Endothelial cell of umbilical vein (primary cell): Measurements from ENCODE around the gene ADORA2A. TPM values are rescaled to one million over a fixed set of nuclear protein-coding genes. Genes with fewer than 3 reads are reported as not detected.

Experiments used
- BruUV-seq: library from RNA; stranded (reverse); fragments of 400-500 nt; replicated peaks from 2 replicates; lab custom pipeline; 2021; lab: Mats Ljungman, UMichigan
- CTCF ChIA-PET: fragments of 300-600, 350-600 bp; sonication (Branson Sonifier 250); formaldehyde crosslinking; loops from one replicate; lab custom pipeline; 2021; ENCODE audit warnings: antibody characterized with exemption, inconsistent platforms; lab: Charles Lee
- POLR2A ChIA-PET: fragments of 300-600, 350-600 bp; sonication (Branson Sonifier 250); formaldehyde crosslinking; loops from one replicate; lab custom pipeline; 2021; ENCODE audit warnings: antibody characterized with exemption, inconsistent platforms; lab: Charles Lee
- DNase-seq: peaks from one replicate; pipeline ENCODE4 v3.0.0-alpha.2; 2011; ENCODE audit warnings: low read depth, low spot score
- FAIRE-seq: peaks from 2 replicates; lab custom pipeline; 2011; peaks lifted over from hg19 to GRCh38; lab: Jason Lieb, UNC
- H2AFZ ChIP-seq: 2 replicates; pipeline ENCODE4 v1.6.0; 2012; ENCODE audit warnings: low read depth, low read length, control low read depth, inconsistent platforms
- H3K27ac ChIP-seq: 2 replicates; pipeline ENCODE4 v1.5.1; 2011; ENCODE audit warnings: low read depth, mild to moderate bottlenecking, control low read depth, low read length, moderate library complexity; ENCODE audit not compliant: insufficient read depth
- H3K27me3 ChIP-seq, 2 experiments: 2 replicates each; pipeline versions ENCODE4 v1.6.0 to v1.6.1; 2011; ENCODE audit warnings: low read length in 2 of 2, mixed read lengths in 1 of 2; ENCODE audit not compliant: control insufficient read depth in 2 of 2, insufficient read depth in 2 of 2
- H3K36me3 ChIP-seq, 2 experiments: 2 replicates in 1 of 2; 3 replicates in 1 of 2; pipeline ENCODE4 v1.5.1; 2011; ENCODE audit warnings: low read length in 2 of 2, mild to moderate bottlenecking in 1 of 2, moderate library complexity in 1 of 2; ENCODE audit not compliant: control insufficient read depth in 2 of 2, insufficient read depth in 2 of 2; ENCODE audit errors: extremely low read depth in 1 of 2
- H3K4me1 ChIP-seq: 3 replicates; pipeline ENCODE4 v1.5.1; 2011; ENCODE audit warnings: mild to moderate bottlenecking, low read length; ENCODE audit not compliant: control insufficient read depth, insufficient read depth; ENCODE audit errors: extremely low read depth
- H3K4me2 ChIP-seq: 2 replicates; pipeline ENCODE4 v1.6.1; 2011; ENCODE audit warnings: low read length, control low read depth, mixed read lengths; ENCODE audit not compliant: insufficient read depth
- H3K4me3 ChIP-seq, 3 experiments: fragments of 200-600 bp in 1 of 3; sonication (generic), shearing (Covaris generic) in 1 of 3; replicated peaks in 1 of 3; 2 replicates each; pipeline ENCODE4 v1.5.1; 2011 to 2016; ENCODE audit warnings: control low read depth in 3 of 3, low read length in 3 of 3, mild to moderate bottlenecking in 2 of 3, inconsistent platforms in 1 of 3, low read depth in 1 of 3, moderate library complexity in 1 of 3; ENCODE audit not compliant: insufficient read depth in 1 of 3
- H3K79me2 ChIP-seq: 2 replicates; pipeline ENCODE4 v1.6.0; 2012; ENCODE audit warnings: low read length, inconsistent platforms; ENCODE audit not compliant: control insufficient read depth, insufficient read depth
- H3K9ac ChIP-seq: replicated peaks from 2 replicates; pipeline ENCODE3; 2011; ENCODE audit warnings: low read length, control low read depth; ENCODE audit not compliant: insufficient read depth; ENCODE audit errors: extremely low read depth
- H3K9me1 ChIP-seq: replicated peaks from 3 replicates; pipeline ENCODE4 v1.6.0; 2011; ENCODE audit warnings: mild to moderate bottlenecking, low read length; ENCODE audit not compliant: control insufficient read depth, insufficient read depth; ENCODE audit errors: extremely low read depth
- H3K9me3 ChIP-seq: replicated peaks from 2 replicates; pipeline ENCODE4 v1.5.1; 2012; ENCODE audit warnings: low read length, inconsistent platforms; ENCODE audit not compliant: control insufficient read depth, insufficient read depth
- H4K20me1 ChIP-seq: replicated peaks from 2 replicates; pipeline ENCODE3; 2011; ENCODE audit warnings: mild to moderate bottlenecking, low read length; ENCODE audit not compliant: control insufficient read depth, insufficient read depth; ENCODE audit errors: extremely low read depth
- EZH2 ChIP-seq: IDR thresholded peaks from 2 replicates; pipeline ENCODE4 v1.6.1; 2012; ENCODE audit warnings: borderline replicate concordance, low read depth, mild to moderate bottlenecking, moderate library complexity, low read length, inconsistent platforms; ENCODE audit not compliant: severe bottlenecking
- FOS ChIP-seq: IDR thresholded peaks from 2 replicates; pipeline ENCODE4 v1.6.1; 2011; ENCODE audit warnings: mild to moderate bottlenecking, low read length, moderate library complexity, borderline replicate concordance; ENCODE audit not compliant: insufficient read depth
- GATA2 ChIP-seq: IDR thresholded peaks from 2 replicates; pipeline ENCODE4 v1.7.0; 2011; ENCODE audit warnings: low read depth, mild to moderate bottlenecking, moderate library complexity, mixed read lengths, low read length; ENCODE audit not compliant: insufficient read length, insufficient read depth
- JUN ChIP-seq: IDR thresholded peaks from 2 replicates; pipeline ENCODE4 v1.6.1; 2011; ENCODE audit warnings: borderline replicate concordance, low read depth; ENCODE audit not compliant: insufficient read length, insufficient read depth
- MYC ChIP-seq: IDR thresholded peaks from one replicate; pipeline ENCODE4 v1.6.1; 2011; ENCODE audit warnings: mild to moderate bottlenecking, low read depth, low read length
- POLR2AphosphoS5 ChIP-seq: IDR thresholded peaks from 2 replicates; pipeline ENCODE4 v1.6.1; 2012; ENCODE audit warnings: low read depth, mild to moderate bottlenecking, control low read depth, low read length, moderate library complexity; ENCODE audit not compliant: insufficient read depth
- dilution Hi-C: fragments of 300-500 bp; cut with MboI; formaldehyde crosslinking; loops from one replicate; pipeline ENCODE4 v1.15.0; 2019; ENCODE audit warnings: low sequenced_read_pairs; ENCODE audit not compliant: extremely low pct_ligation_motif_present
- intact Hi-C: fragments of 100-400 bp; cut with micrococcal nuclease; formaldehyde crosslinking; loops from one replicate; pipeline ENCODE4 v1.10.0; 2022
- polyA plus RNA-seq, 4 experiments: library from polyadenylated mRNA; depleted of rRNA in 3 of 4; stranded (reverse) in 3 of 4; unstranded in 1 of 4; fragments of >200 nt; gene quantifications; 2 replicates each; pipeline versions ENCODE4 v1.2.1 to v1.2.3, GENCODE V29; 2011 to 2012; ENCODE audit warnings: missing spikeins in 1 of 4
- total RNA-seq: library from RNA; stranded (reverse); gene quantifications from 2 replicates; pipeline ENCODE4 v1.2.3, GENCODE V29; 2021

The ADORA2A gene
- total and polyA plus RNA-seq, 2 donors (not counting 3 experiments of a cell fraction or from before 2014, with no cell fraction given) = 20.0 to 33.1 TPM

DNA sequence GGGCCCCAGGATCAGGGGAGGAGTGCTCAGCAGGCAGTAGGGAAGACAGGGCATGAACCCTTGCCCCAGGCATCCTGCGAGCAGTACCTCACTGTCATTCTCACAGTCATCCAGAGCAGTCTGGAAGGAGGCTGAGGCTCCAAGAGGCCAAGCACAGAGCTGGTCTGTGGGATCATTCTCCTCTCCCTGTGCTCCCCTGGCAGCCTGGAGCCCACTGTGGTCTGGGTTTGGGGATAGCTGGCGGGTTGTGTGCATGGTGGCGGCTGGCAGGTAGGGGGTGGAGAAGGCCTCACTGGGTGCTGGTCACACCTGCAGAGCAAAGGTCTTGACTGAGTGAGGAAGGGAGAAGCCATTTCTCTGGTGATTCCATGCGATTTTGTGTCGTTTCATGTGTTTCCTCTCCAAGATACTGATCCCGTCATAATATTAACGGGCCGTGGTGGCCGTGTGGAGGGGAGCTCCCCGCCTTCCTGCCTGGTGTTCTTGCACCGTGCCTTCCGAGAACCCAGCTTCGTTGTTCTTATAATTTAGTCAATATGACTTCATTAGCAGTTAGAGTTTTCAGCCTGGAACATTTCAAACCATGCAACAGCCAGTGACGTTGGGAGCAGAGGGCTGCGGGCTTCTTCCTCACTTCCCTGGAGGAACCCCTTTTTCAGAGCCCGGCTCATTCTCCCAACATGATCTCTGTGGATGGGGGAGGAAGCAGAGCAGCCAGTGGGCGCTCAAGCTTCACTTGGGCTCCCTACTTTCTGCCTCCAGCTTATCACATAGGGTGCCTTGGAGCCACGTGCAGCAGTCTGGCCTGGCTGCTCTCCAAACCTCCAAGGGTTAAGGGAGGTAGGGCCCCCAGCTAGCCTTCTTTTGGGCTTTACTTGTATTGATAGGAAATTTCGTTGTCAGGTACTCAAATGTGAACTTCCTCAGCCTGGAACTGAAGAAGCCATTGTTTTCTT is 20.8 kb upstream of the ADORA2A start:
- FAIRE-seq (no peak), DNase-seq (no peak)
- Histone ChIP-seq H3K9me1 (no peaks in the 10 kb centered on the region), H3K4me3 (no peak overlapping the region), H2AFZ (no peak overlapping the region), H3K9me3 (no peaks in the 10 kb centered on the region), H3K36me3 (peaks cover 0 to 3% of the 10 kb centered on the region in 2 experiments), H3K9ac (no peak overlapping the region), H3K4me1 (peaks cover 55% of the 10 kb centered on the region), H3K27ac (peak overlapping the region; percentile 60), H4K20me1 (no peaks in the 10 kb centered on the region), H3K79me2 (peaks cover 13% of the 10 kb centered on the region), H3K4me2 (peak overlapping the region; percentile 2), H3K27me3 (no peaks in the 10 kb centered on the region)
- dilution Hi-C loops (no loop called here), intact Hi-C loops (loop anchor here (1.0 to 5.0 kb wide), 2 partner anchors 14 to 34 kb away; no protein-coding TSS in a partner anchor)
- BruUV-seq = no TSS peak
- ChIA-PET CTCF (interaction anchor here (1.0 to 5.3 kb wide), 7 partner anchors 12 to 121 kb away, joined by 3 to 22 read pairs (median 7); no protein-coding TSS in a partner anchor), POLR2A (interaction anchor here (1.0 kb wide), 1 partner anchor 14 kb away, joined by 4 read pairs; no protein-coding TSS in a partner anchor)
- no peak for TF ChIP-seq EZH2
- TF ChIP-seq JUN = no peak

DNA sequence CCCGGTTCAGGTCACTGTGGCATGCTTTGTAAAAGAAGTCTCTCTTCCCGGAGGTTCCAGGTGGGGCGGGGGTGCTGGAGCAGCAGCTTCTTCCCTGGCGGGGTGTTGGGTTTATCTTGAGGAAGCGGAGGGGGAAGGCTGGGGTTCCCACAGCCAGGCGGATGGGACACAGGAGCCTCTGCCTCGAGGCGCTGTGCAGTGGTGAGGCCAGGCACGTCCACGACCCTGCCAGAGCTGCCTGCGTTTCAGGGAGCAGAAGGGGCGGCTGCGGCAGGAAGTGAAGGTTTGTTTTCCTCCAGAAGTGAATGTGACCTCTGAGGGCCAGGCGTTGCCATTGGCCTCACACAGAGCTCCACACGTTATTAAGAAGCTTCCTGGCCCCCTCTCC is 20.1 kb upstream of the ADORA2A start:
- Histone ChIP-seq H3K27me3 (no peaks in the 10 kb centered on the region), H4K20me1 (no peaks in the 10 kb centered on the region), H3K4me1 (peaks cover 49% of the 10 kb centered on the region), H3K4me3 (no peak overlapping the region), H3K27ac (peak overlapping the region; percentile 60), H3K4me2 (peak overlapping the region; percentile 2), H3K79me2 (peaks cover 13% of the 10 kb centered on the region), H3K9me1 (no peaks in the 10 kb centered on the region), H2AFZ (no peak overlapping the region), H3K36me3 (peaks cover 0 to 5% of the 10 kb centered on the region in 2 experiments), H3K9ac (no peak overlapping the region), H3K9me3 (no peaks in the 10 kb centered on the region)
- intact Hi-C loops (loop anchor here (1.0 to 5.0 kb wide), 2 partner anchors 13 to 35 kb away; no protein-coding TSS in a partner anchor), dilution Hi-C loops (no loop called here)
- POLR2A ChIA-PET = interaction anchor here (1.0 kb wide), 1 partner anchor 13 kb away, joined by 4 read pairs; no protein-coding TSS in a partner anchor
- peak; percentile 51 for TF ChIP-seq GATA2
- TF ChIP-seq EZH2 = no peak
- peak; percentile 47 for TF ChIP-seq POLR2AphosphoS5
- TF ChIP-seq FOS = peak; percentile 23
- no peak for TF ChIP-seq JUN
- TF ChIP-seq MYC = peak; percentile 69
- CTCF ChIA-PET = interaction anchor here (0.6 to 5.3 kb wide), 7 partner anchors 11 to 87 kb away, joined by 3 to 22 read pairs (median 7); no protein-coding TSS in a partner anchor
- BruUV-seq = no TSS peak
- DNase-seq (peak; percentile 76), FAIRE-seq (peak; percentile 96)
